Measurements from ENCODE around the gene PPARG. TPM values are rescaled to one million over a fixed set of nuclear protein-coding genes. Genes with fewer than 3 reads are reported as not detected.

Gene PPARG
- total RNA-seq, 1 experiment from 2014 or later = 64.8 TPM

DNA sequence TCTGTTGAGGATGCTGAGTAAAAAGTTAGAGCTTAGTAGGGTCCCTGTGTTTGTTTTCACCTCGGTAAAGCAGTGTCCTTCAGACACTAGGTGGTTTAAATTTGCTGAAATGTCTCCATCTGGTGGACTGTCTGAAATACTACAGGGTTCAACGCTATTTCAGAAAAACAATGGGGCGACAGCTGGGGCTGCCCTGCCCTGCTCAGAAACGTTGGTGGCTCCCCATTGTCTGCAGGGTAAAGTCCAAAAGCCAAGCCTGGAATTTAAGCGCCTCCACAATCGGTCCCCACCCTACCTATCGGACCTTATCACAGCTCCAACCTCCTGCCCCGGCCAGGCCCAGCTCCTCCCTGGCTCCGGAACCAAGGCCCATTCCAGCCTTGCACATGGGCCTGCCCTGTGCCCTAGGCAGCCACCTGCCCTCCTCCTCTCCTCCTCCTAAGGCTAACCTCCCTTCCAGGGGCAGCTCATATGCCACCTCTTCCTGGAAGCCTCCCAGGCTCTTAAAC is 191.1 kb downstream of the PPARG start:
- peak; percentile 90 for DNase-seq (ENCODE audit: low spot score)

- peak; percentile 33 for DNase-seq (ENCODE audit: low spot score)
Measured at GRCh38 chr3:12483410-12483809, 194.5 kb downstream of the PPARG start.

GRCh38 chr3:12483872-12484197 is 195.0 kb downstream of the PPARG start:
- DNase-seq (ENCODE audit: low spot score) = no peak

Small RNA genes within 50 kb of the gene (small RNA-seq; reads per million reads assigned to genes)
- gene AC091492.1 = not detected

Other genes starting within 250 kb of the PPARG start
- gene TIMP4, start 130.2 kb upstream of the PPARG start, total RNA-seq (2014; rRNA removed; shearing (Covaris generic)) = 2.7 and 3.8 TPM in 2 replicates
- 20.8 and 22.5 TPM in 2 replicates for gene TSEN2, start 195.4 kb downstream of the PPARG start, total RNA-seq (2014; rRNA removed; shearing (Covaris generic))

All from HT-29 (cell line).